CD4-positive, CD25-positive, alpha-beta regulatory T cell (primary cell): ENCODE measurements around the gene TRIM38. TPM values are rescaled to one million over a fixed set of nuclear protein-coding genes. Genes with fewer than 3 reads are reported as not detected.
"Not testable (repeated sequence)": the region's sequence is repeated elsewhere in the genome, so short reads cannot be mapped to it uniquely, and the experiment has no call there.

Experiments used
- ATAC-seq, 2 donors: fragments of 150-1000 bp; cut with Tn5 transposase; one replicate each; pipeline ENCODE4 v1.10.0; 2021; ENCODE audit warnings: low read depth in 2 of 2, moderate number of reproducible peaks in 2 of 2, moderate library complexity in 1 of 2
- DNase-seq, 3 donors: peaks; one replicate each; pipeline versions ENCODE4 v3.0.0 to v3.0.0-alpha.2; 2012 to 2022; ENCODE audit warnings: mixed read lengths in 1 of 3
- H3K27ac ChIP-seq: one replicate; pipeline ENCODE4 v1.7.0; 2013; ENCODE audit warnings: mild to moderate bottlenecking, low read length; ENCODE audit not compliant: insufficient read depth, poor library complexity, severe bottlenecking
- H3K27me3 ChIP-seq: one replicate; pipeline ENCODE4 v1.7.0; 2013; ENCODE audit warnings: low read length; ENCODE audit not compliant: control insufficient read depth, insufficient read depth
- H3K36me3 ChIP-seq: one replicate; pipeline ENCODE4 v1.7.0; 2013; ENCODE audit warnings: mild to moderate bottlenecking, low read length, moderate library complexity; ENCODE audit not compliant: control insufficient read depth, insufficient read depth
- H3K4me1 ChIP-seq: 2 replicates; pipeline ENCODE4 v1.7.0; 2013; ENCODE audit warnings: mild to moderate bottlenecking, low read length; ENCODE audit not compliant: insufficient read depth, control insufficient read depth, poor library complexity, severe bottlenecking
- H3K4me3 ChIP-seq: one replicate; pipeline ENCODE4 v1.7.0; 2013; ENCODE audit warnings: low read depth, mild to moderate bottlenecking, low read length, moderate library complexity
- H3K9me3 ChIP-seq, 2 experiments: 1 replicate in 1 of 2; 2 replicates in 1 of 2; pipeline ENCODE4 v1.7.0; 2013; ENCODE audit warnings: low read length in 2 of 2, mild to moderate bottlenecking in 1 of 2, moderate library complexity in 1 of 2; ENCODE audit not compliant: control insufficient read depth in 2 of 2
- H3K27ac Mint-ChIP-seq, 3 donors: one replicate each; pipeline ENCODE4 v1.8.0; 2020 to 2022; ENCODE audit warnings: mild to moderate bottlenecking in 3 of 3, mixed read lengths in 3 of 3, moderate library complexity in 2 of 3
- H3K27me3 Mint-ChIP-seq: one replicate; pipeline ENCODE4 v1.8.0; 2022; ENCODE audit warnings: mild to moderate bottlenecking, mixed read lengths
- H3K36me3 Mint-ChIP-seq: one replicate; pipeline ENCODE4 v1.8.0; 2020; ENCODE audit warnings: mixed read lengths
- H3K4me1 Mint-ChIP-seq, 4 donors: one replicate each; pipeline ENCODE4 v1.8.0; 2020 to 2022; ENCODE audit warnings: mixed read lengths in 4 of 4, mild to moderate bottlenecking in 1 of 4
- H3K4me3 Mint-ChIP-seq, 4 donors: one replicate each; pipeline ENCODE4 v1.8.0; 2020 to 2022; ENCODE audit warnings: mild to moderate bottlenecking in 4 of 4, mixed read lengths in 4 of 4, moderate library complexity in 3 of 4
- H3K9me3 Mint-ChIP-seq, 7 donors: one replicate each; pipeline ENCODE4 v1.8.0; 2020 to 2022; ENCODE audit warnings: mixed read lengths in 7 of 7, mild to moderate bottlenecking in 3 of 7, moderate library complexity in 2 of 7
- polyA plus RNA-seq, 4 donors: library from polyadenylated mRNA; unstranded; fragments of 300-500 nt; fragmentation: Illumina TruSeq; gene quantifications; one replicate each; pipeline ENCODE4 v1.2.3, GENCODE V29; 2021
- total RNA-seq: library from RNA; stranded (reverse); gene quantifications from one replicate; pipeline ENCODE4 v1.2.3, GENCODE V29; 2022

Gene TRIM38
- total and polyA plus RNA-seq, 5 donors from 2014 or later, result 6.6 to 22.9 (median 8.9) TPM

- peaks cover 0 to 4% (median 2%) of the 10 kb centered on the region in 4 donors for H3K4me1 Mint-ChIP-seq
- H3K27ac Mint-ChIP-seq, result no peak overlapping the region
Observed at GRCh38 chr6:26009817-26010216, 47.2 kb downstream of the TRIM38 start.

GRCh38 chr6:26012061-26012460 is 49.5 kb downstream of the TRIM38 start:
- no peak overlapping the region for H3K4me3 Mint-ChIP-seq

More at GRCh38 chr6:26009817-26010216, 47.2 kb downstream of the TRIM38 start:
- Histone ChIP-seq H3K36me3 (no peaks in the 10 kb centered on the region), H3K4me1 (no peaks in the 10 kb centered on the region), H3K27me3 (no peaks in the 10 kb centered on the region), H3K4me3 (no peak overlapping the region), H3K27ac (no peak overlapping the region), H3K9me3 (no peaks in the 10 kb centered on the region)
- H3K9me3 Mint-ChIP-seq, result no peaks in the 10 kb centered on the region
- ATAC-seq (no peak), DNase-seq (no peak)
- H3K36me3 Mint-ChIP-seq, result no peaks in the 10 kb centered on the region
- no peak overlapping the region for H3K4me3 Mint-ChIP-seq
- peaks cover 5% of the 10 kb centered on the region for H3K27me3 Mint-ChIP-seq

GRCh38 chr6:26014386-26014785 is 51.8 kb downstream of the TRIM38 start:
- not testable (repeated sequence) for H3K27me3 ChIP-seq, DNase-seq, H3K27me3 Mint-ChIP-seq, ATAC-seq, H3K4me3 ChIP-seq, H3K27ac ChIP-seq, H3K9me3 Mint-ChIP-seq, H3K4me1 ChIP-seq, H3K36me3 Mint-ChIP-seq, H3K36me3 ChIP-seq, H3K9me3 ChIP-seq, H3K27ac Mint-ChIP-seq, H3K4me3 Mint-ChIP-seq
- H3K4me1 Mint-ChIP-seq, result peaks cover 0 to 16% (median 5%) of the 10 kb centered on the region in 4 donors

More at GRCh38 chr6:26012061-26012460, 49.5 kb downstream of the TRIM38 start:
- H3K36me3 Mint-ChIP-seq, result no peaks in the 10 kb centered on the region
- no peak overlapping the region for H3K27ac ChIP-seq
- H3K4me1 ChIP-seq, result peaks cover 4% of the 10 kb centered on the region
- DNase-seq (no peak), ATAC-seq (no peak)
- no peak overlapping the region for H3K27ac Mint-ChIP-seq
- H3K27me3 Mint-ChIP-seq, result peaks cover 5% of the 10 kb centered on the region
- H3K27me3 ChIP-seq, result no peaks in the 10 kb centered on the region
- H3K36me3 ChIP-seq, result no peaks in the 10 kb centered on the region
- no peaks in the 10 kb centered on the region for H3K9me3 Mint-ChIP-seq
- no peak overlapping the region for H3K4me3 ChIP-seq
- no peaks in the 10 kb centered on the region for H3K9me3 ChIP-seq
- peaks cover 0 to 7% (median under 1%) of the 10 kb centered on the region in 4 donors for H3K4me1 Mint-ChIP-seq

DNA sequence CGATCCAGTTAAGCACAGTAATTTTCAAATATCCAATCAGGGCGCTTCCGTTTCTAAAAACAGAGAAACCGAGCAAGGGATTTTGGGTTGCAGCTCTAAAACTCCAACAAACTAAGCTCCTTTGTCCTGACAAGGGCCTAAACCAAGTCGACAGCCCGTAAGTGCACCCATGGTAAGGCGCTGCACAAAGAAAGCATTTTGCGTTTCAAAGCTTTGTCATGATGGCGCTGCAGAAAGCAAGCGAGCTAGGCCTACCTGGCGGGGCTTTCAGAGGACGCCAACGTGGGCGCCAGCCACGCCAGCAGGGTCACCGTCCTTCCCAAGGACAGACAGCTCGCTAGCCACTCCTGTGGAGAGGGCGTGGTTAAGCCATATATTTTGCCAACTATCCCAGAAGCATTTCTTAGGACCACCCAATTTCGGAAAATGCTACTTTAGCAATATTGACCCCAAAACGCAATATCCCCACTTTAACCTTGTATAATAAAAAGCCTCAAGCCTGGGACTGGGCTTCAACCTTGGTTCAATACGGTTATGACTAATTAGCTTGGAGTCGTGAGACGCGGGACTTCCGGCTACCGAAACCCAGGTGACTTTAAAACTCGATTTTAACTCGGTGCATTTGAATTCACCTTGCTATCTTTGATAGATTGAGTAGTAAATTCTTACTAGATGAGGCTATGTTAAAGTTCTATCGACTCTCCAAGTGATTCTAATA is 53.8 kb downstream of the TRIM38 start:
- Mint-ChIP-seq H3K9me3 (peaks cover 0 to 6% (median 0%) of the 10 kb centered on the region in 7 donors), H3K4me3 (peak overlapping the region in 1 of 4 donors; percentile 86), H3K4me1 (peaks cover 0 to 16% (median 11%) of the 10 kb centered on the region in 4 donors), H3K27me3 (no peaks in the 10 kb centered on the region), H3K27ac (peak overlapping the region in 1 of 3 donors; percentile 88), H3K36me3 (no peaks in the 10 kb centered on the region)
- peaks cover 22% of the 10 kb centered on the region for H3K4me1 ChIP-seq
- no peak for ATAC-seq
- no peak for DNase-seq
- peaks cover 0 to 2% of the 10 kb centered on the region in 2 experiments for H3K9me3 ChIP-seq
- H3K27ac ChIP-seq, result no peak overlapping the region
- H3K27me3 ChIP-seq, result no peaks in the 10 kb centered on the region
- no peaks in the 10 kb centered on the region for H3K36me3 ChIP-seq
- peak overlapping the region; percentile 51 for H3K4me3 ChIP-seq

GRCh38 chr6:26016963-26017631 is 54.5 kb downstream of the TRIM38 start:
- Mint-ChIP-seq H3K36me3 (no peaks in the 10 kb centered on the region), H3K9me3 (peaks cover 0 to 6% (median 0%) of the 10 kb centered on the region in 7 donors), H3K27me3 (no peaks in the 10 kb centered on the region), H3K4me1 (peaks cover 5 to 23% (median 16%) of the 10 kb centered on the region in 4 donors), H3K27ac (peak overlapping the region; percentile 32 to 88 (median 82)), H3K4me3 (peak overlapping the region; percentile 83 to 94 (median 85))
- Histone ChIP-seq H3K4me3 (peak overlapping the region; percentile 51), H3K4me1 (peaks cover 29% of the 10 kb centered on the region), H3K27ac (peak overlapping the region; percentile 52), H3K36me3 (no peaks in the 10 kb centered on the region), H3K9me3 (peaks cover 0 to 2% of the 10 kb centered on the region in 2 experiments), H3K27me3 (no peaks in the 10 kb centered on the region)
- DNase-seq (no peak), ATAC-seq (no peak)

GRCh38 chr6:26017632-26017966 is 55.0 kb downstream of the TRIM38 start:
- H3K4me1 ChIP-seq, result peaks cover 34% of the 10 kb centered on the region
- H3K4me1 Mint-ChIP-seq, result peaks cover 8 to 28% (median 21%) of the 10 kb centered on the region in 4 donors
- H3K4me3 ChIP-seq, result peak overlapping the region; percentile 51
- peak overlapping the region; percentile 32 to 88 (median 82) for H3K27ac Mint-ChIP-seq
- ATAC-seq (peak; percentile 22), DNase-seq (peak; percentile 49 to 87 (median 78))
- H3K36me3 ChIP-seq, result no peaks in the 10 kb centered on the region
- H3K36me3 Mint-ChIP-seq, result no peaks in the 10 kb centered on the region
- H3K9me3 ChIP-seq, result peaks cover 0 to 2% of the 10 kb centered on the region in 2 experiments
- H3K4me3 Mint-ChIP-seq, result peak overlapping the region; percentile 83 to 94 (median 85)
- no peaks in the 10 kb centered on the region for H3K27me3 Mint-ChIP-seq
- H3K27me3 ChIP-seq, result no peaks in the 10 kb centered on the region
- peak overlapping the region; percentile 52 for H3K27ac ChIP-seq
- H3K9me3 Mint-ChIP-seq, result peaks cover 0 to 6% (median 0%) of the 10 kb centered on the region in 7 donors

DNA sequence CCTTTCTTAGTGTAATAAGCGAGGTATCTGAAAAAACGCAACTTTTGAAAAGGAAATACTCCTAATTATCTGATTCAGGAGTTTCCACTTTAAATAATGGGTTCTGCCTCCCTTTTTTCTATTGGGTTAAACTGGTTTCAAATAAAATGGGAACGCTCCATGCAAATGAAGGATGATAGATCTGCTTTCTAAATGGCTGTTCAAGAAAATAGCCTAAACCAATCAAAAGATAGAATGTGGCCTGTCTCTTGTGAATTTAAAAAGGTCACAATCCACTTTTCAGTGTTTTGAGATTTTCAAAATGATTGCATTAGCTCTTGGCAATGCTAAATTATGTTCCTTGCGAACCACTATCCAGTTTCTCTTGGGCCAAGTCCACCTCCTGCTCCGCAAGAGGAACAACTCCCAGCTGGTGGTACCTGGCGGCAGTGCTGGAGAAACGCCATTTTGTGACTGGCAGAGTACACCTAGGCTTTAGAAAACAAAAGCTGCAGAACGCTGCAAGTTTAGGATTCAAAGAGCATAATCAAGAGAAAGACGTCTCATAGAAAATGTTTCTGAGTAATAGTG is 56.7 kb downstream of the TRIM38 start:
- Mint-ChIP-seq H3K27ac (peak overlapping the region in 2 of 3 donors; percentile 72 to 98), H3K4me1 (peaks cover 9 to 31% (median 22%) of the 10 kb centered on the region in 4 donors), H3K27me3 (no peaks in the 10 kb centered on the region), H3K4me3 (peak overlapping the region in 2 of 4 donors; percentile 13 to 88), H3K9me3 (peaks cover 0 to 6% (median 0%) of the 10 kb centered on the region in 7 donors), H3K36me3 (no peaks in the 10 kb centered on the region)
- no peak for ATAC-seq
- Histone ChIP-seq H3K27ac (no peak overlapping the region), H3K9me3 (peaks cover 0 to 2% of the 10 kb centered on the region in 2 experiments), H3K4me1 (peaks cover 36% of the 10 kb centered on the region), H3K36me3 (no peaks in the 10 kb centered on the region), H3K27me3 (no peaks in the 10 kb centered on the region), H3K4me3 (peak overlapping the region; percentile 86)
- no peak for DNase-seq
